Measurements from ENCODE around the gene KDM4B.

DNA sequence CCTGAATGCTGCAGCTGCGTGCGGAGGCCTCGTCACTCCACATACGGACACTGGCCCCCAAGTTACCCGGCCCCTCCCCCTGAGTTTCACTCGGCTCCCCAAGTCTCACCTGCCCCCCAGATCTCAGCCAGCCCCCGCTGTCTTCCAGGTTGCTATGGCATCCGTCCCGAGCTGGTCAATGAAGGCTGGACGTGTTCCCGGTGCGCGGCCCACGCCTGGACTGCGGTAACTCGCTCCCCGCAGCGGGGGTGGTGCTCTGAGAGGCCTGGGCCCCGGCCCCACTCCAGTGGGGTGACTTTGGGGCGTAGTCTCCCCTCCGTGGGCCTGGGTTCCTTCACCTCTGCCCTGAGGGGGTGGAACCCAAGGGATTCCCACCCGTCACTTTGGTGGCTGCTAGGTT, 168.2 kb downstream of the KDM4B start:
- TF ChIP-seq FOXA1 (IDR thresholded peaks at IDR 0.05) (no peak), RAD21 (IDR thresholded peaks at IDR 0.05) (no peak), YY1 (IDR thresholded peaks at IDR 0.05) (no peak), SP1 (IDR thresholded peaks at IDR 0.05) (no peak)
- TF ChIP-seq, protein P1, sequence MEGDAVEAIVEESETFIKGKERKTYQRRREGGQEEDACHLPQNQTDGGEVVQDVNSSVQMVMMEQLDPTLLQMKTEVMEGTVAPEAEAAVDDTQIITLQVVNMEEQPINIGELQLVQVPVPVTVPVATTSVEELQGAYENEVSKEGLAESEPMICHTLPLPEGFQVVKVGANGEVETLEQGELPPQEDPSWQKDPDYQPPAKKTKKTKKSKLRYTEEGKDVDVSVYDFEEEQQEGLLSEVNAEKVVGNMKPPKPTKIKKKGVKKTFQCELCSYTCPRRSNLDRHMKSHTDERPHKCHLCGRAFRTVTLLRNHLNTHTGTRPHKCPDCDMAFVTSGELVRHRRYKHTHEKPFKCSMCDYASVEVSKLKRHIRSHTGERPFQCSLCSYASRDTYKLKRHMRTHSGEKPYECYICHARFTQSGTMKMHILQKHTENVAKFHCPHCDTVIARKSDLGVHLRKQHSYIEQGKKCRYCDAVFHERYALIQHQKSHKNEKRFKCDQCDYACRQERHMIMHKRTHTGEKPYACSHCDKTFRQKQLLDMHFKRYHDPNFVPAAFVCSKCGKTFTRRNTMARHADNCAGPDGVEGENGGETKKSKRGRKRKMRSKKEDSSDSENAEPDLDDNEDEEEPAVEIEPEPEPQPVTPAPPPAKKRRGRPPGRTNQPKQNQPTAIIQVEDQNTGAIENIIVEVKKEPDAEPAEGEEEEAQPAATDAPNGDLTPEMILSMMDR (IDR thresholded peaks at IDR 0.05; ENCODE audit: low read depth, low read length, missing input control): no peak
- TF ChIP-seq, protein P2, sequence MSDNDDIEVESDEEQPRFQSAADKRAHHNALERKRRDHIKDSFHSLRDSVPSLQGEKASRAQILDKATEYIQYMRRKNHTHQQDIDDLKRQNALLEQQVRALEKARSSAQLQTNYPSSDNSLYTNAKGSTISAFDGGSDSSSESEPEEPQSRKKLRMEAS (IDR thresholded peaks at IDR 0.05): no peak
- TF ChIP-seq, protein P3, sequence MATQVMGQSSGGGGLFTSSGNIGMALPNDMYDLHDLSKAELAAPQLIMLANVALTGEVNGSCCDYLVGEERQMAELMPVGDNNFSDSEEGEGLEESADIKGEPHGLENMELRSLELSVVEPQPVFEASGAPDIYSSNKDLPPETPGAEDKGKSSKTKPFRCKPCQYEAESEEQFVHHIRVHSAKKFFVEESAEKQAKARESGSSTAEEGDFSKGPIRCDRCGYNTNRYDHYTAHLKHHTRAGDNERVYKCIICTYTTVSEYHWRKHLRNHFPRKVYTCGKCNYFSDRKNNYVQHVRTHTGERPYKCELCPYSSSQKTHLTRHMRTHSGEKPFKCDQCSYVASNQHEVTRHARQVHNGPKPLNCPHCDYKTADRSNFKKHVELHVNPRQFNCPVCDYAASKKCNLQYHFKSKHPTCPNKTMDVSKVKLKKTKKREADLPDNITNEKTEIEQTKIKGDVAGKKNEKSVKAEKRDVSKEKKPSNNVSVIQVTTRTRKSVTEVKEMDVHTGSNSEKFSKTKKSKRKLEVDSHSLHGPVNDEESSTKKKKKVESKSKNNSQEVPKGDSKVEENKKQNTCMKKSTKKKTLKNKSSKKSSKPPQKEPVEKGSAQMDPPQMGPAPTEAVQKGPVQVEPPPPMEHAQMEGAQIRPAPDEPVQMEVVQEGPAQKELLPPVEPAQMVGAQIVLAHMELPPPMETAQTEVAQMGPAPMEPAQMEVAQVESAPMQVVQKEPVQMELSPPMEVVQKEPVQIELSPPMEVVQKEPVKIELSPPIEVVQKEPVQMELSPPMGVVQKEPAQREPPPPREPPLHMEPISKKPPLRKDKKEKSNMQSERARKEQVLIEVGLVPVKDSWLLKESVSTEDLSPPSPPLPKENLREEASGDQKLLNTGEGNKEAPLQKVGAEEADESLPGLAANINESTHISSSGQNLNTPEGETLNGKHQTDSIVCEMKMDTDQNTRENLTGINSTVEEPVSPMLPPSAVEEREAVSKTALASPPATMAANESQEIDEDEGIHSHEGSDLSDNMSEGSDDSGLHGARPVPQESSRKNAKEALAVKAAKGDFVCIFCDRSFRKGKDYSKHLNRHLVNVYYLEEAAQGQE (IDR thresholded peaks at IDR 0.05): no peak
- TF ChIP-seq, protein P4, sequence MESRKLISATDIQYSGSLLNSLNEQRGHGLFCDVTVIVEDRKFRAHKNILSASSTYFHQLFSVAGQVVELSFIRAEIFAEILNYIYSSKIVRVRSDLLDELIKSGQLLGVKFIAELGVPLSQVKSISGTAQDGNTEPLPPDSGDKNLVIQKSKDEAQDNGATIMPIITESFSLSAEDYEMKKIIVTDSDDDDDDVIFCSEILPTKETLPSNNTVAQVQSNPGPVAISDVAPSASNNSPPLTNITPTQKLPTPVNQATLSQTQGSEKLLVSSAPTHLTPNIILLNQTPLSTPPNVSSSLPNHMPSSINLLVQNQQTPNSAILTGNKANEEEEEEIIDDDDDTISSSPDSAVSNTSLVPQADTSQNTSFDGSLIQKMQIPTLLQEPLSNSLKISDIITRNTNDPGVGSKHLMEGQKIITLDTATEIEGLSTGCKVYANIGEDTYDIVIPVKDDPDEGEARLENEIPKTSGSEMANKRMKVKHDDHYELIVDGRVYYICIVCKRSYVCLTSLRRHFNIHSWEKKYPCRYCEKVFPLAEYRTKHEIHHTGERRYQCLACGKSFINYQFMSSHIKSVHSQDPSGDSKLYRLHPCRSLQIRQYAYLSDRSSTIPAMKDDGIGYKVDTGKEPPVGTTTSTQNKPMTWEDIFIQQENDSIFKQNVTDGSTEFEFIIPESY (IDR thresholded peaks at IDR 0.05): no peak
- TF ChIP-seq, protein P5, sequence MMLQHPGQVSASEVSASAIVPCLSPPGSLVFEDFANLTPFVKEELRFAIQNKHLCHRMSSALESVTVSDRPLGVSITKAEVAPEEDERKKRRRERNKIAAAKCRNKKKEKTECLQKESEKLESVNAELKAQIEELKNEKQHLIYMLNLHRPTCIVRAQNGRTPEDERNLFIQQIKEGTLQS (IDR thresholded peaks at IDR 0.05): no peak
